A549 (cell line): ENCODE measurements around the gene GNG4. TPM values are rescaled to one million over a fixed set of nuclear protein-coding genes. Genes with fewer than 3 reads are reported as not detected.
"Not testable (repeated sequence)": the region's sequence is repeated elsewhere in the genome, so short reads cannot be mapped to it uniquely, and the experiment has no call there.

Experiments
- ATAC-seq, 2 experiments: fragments of 200-7000 bp in 1 of 2; fragments of >200 bp in 1 of 2; cut with Nextera tagmentation in 1 of 2; cut with Tn5 transposase in 1 of 2; 3 replicates each; pipeline versions ENCODE4 v1.8.0 to v1.9.1; 2018 to 2020; ENCODE audit warnings: mild to moderate bottlenecking in 1 of 2, moderate library complexity in 1 of 2
- CTCF ChIA-PET: fragments of 300-600 bp; sonication (Branson Sonifier 250); formaldehyde crosslinking; extraction: SDS; loops from one replicate; lab custom pipeline; 2021; ENCODE audit warnings: antibody characterized with exemption, inconsistent platforms; lab: Yijun Ruan, JAX
- POLR2A ChIA-PET: fragments of 350-600 bp; formaldehyde crosslinking; extraction: SDS; loops from one replicate; lab custom pipeline; 2021; ENCODE audit warnings: antibody characterized with exemption, inconsistent platforms; lab: Yijun Ruan, JAX
- DNase-seq, 2 experiments: peaks; one replicate each; pipeline versions ENCODE4 v3.0.0 to v3.0.0-alpha.2; 2011 to 2016; ENCODE audit warnings: low read depth in 1 of 2, low spot score in 1 of 2
- FAIRE-seq: peaks from 2 replicates; lab custom pipeline; 2011; peaks lifted over from hg19 to GRCh38; lab: Jason Lieb, UNC
- H3K27ac ChIP-seq, 2 experiments: fragments of >200 bp; sonication (Bioruptor Twin); formaldehyde crosslinking; 3 replicates each; pipeline ENCODE4 v1.5.1; 2016 to 2017
- H3K4me1 ChIP-seq: fragments of >200 bp; sonication (Bioruptor Twin); formaldehyde crosslinking; 3 replicates; pipeline ENCODE4 v1.6.1; 2016
- H3K4me2 ChIP-seq: fragments of >200 bp; sonication (Bioruptor Twin); formaldehyde crosslinking; 3 replicates; pipeline ENCODE4 v1.6.1; 2016
- H3K4me3 ChIP-seq: fragments of >200 bp; sonication (Bioruptor Twin); formaldehyde crosslinking; 3 replicates; pipeline ENCODE4 v1.5.1; 2016
- H3K9me3 ChIP-seq: fragments of >200 bp; sonication (Bioruptor Twin); formaldehyde crosslinking; 3 replicates; pipeline ENCODE4 v1.6.1; 2016
- CBX8 ChIP-seq: fragments of 200-600 bp; sonication (generic); IDR thresholded peaks from 2 replicates; pipeline ENCODE4 v1.6.1; 2016
- EHF ChIP-seq: fragments of 250-450 bp; sonication (Bioruptor Pico); IDR thresholded peaks from 2 replicates; pipeline ENCODE4 v1.5.0; 2020; ENCODE audit warnings: mild to moderate bottlenecking
- EP300 ChIP-seq, 2 experiments: fragments of >200 bp; sonication (Bioruptor Twin); formaldehyde crosslinking; IDR thresholded peaks; 2 replicates in 1 of 2; 3 replicates in 1 of 2; pipeline ENCODE4 v1.6.1; 2016 to 2017
- FOSB ChIP-seq: fragments of 250-450 bp; sonication (Bioruptor Pico); IDR thresholded peaks from 2 replicates; pipeline ENCODE4 v1.5.0; 2020; ENCODE audit warnings: mild to moderate bottlenecking, moderate library complexity
- FOXS1 ChIP-seq: fragments of 250-450 bp; sonication (Bioruptor Pico); IDR thresholded peaks from 2 replicates; pipeline ENCODE4 v1.5.0; 2020; ENCODE audit warnings: mild to moderate bottlenecking, moderate library complexity
- HMGXB4 ChIP-seq: fragments of 250-450 bp; sonication (Bioruptor Pico); IDR thresholded peaks from 2 replicates; pipeline ENCODE4 v1.5.0; 2021; ENCODE audit warnings: mild to moderate bottlenecking, moderate library complexity, borderline replicate concordance
- HOXA7 ChIP-seq: fragments of 250-450 bp; sonication (Bioruptor Pico); IDR thresholded peaks from 2 replicates; pipeline ENCODE4 v1.5.0; 2020; ENCODE audit warnings: mild to moderate bottlenecking, moderate library complexity
- KDM1A ChIP-seq: fragments of 200-600 bp; sonication (generic); IDR thresholded peaks from 2 replicates; pipeline ENCODE4 v1.6.1; 2016; ENCODE audit warnings: low read depth, mild to moderate bottlenecking
- MAZ ChIP-seq: fragments of 150-350 bp; IDR thresholded peaks from 2 replicates; pipeline ENCODE4 v1.6.1; 2014; ENCODE audit warnings: antibody characterized with exemption, low read depth, low read length, borderline replicate concordance
- NR3C1 ChIP-seq: fragments of >200 bp; sonication (Bioruptor Twin); formaldehyde crosslinking; IDR thresholded peaks from 3 replicates; pipeline ENCODE4 v1.6.1; 2017
- RARB ChIP-seq: fragments of 250-450 bp; sonication (Bioruptor Pico); IDR thresholded peaks from 2 replicates; pipeline ENCODE4 v1.8.0; 2021; ENCODE audit warnings: mild to moderate bottlenecking, moderate library complexity
- ZNF302 ChIP-seq: fragments of 250-450 bp; sonication (Bioruptor Pico); IDR thresholded peaks from 2 replicates; pipeline ENCODE4 v1.9.0; 2021; ENCODE audit warnings: inconsistent platforms, mild to moderate bottlenecking, moderate library complexity
- ZSCAN20 ChIP-seq: fragments of 250-450 bp; sonication (Bioruptor Pico); IDR thresholded peaks from 2 replicates; pipeline ENCODE4 v1.8.0; 2022; ENCODE audit warnings: mild to moderate bottlenecking, moderate library complexity
- WGBS: methylation state at CpG from one replicate; pipeline ENCODE4 v1.1.6; 2017; ENCODE audit errors: missing lambda C conversion rate; 5-methylcytosine and 5-hydroxymethylcytosine counted together
- polyA plus RNA-seq, 4 experiments: library from polyadenylated mRNA; depleted of rRNA in 3 of 4; stranded (reverse); fragments of >200 nt; fragmentation: RNase III in 1 of 4; extraction: RNeasy Plus Mini Kit Qiagen cat#74134 plus additional on column Dnase treatment in 1 of 4; gene quantifications; 2 replicates in 3 of 4; 3 replicates in 1 of 4; pipeline ENCODE4 v1.2.3, GENCODE V29; 2011 to 2017
- TF ChIP-seq, protein P1 (sequence below): IDR thresholded peaks from 2 replicates; pipeline ENCODE4 v1.6.1; 2012; ENCODE audit warnings: low read depth, borderline replicate concordance
- TF ChIP-seq, protein P2 (sequence below): fragments of 450-650 bp; IDR thresholded peaks from 2 replicates; pipeline ENCODE4 v1.6.1; 2014; ENCODE audit warnings: antibody characterized with exemption
- TF ChIP-seq, protein P3 (sequence below): fragments of >200 bp; sonication (Bioruptor Twin); formaldehyde crosslinking; IDR thresholded peaks from 3 replicates; pipeline ENCODE4 v1.6.1; 2016
- TF ChIP-seq, protein P4 (sequence below): fragments of >200 bp; sonication (Bioruptor Twin); formaldehyde crosslinking; IDR thresholded peaks from 3 replicates; pipeline ENCODE4 v1.5.1; 2016

The GNG4 gene
- polyA plus RNA-seq, 2 of the 4 experiments (the other 2 are of a cell fraction), result 10.5 to 16.3 TPM

- POLR2A ChIA-PET, FAIRE-seq, ATAC-seq, H3K9me3 ChIP-seq, H3K27ac ChIP-seq, H3K4me1 ChIP-seq, H3K4me2 ChIP-seq, H3K4me3 ChIP-seq, DNase-seq: not testable (repeated sequence)
- CTCF ChIA-PET, result interaction anchor here (0.7 to 1.2 kb wide), 2 partner anchors 33 to 425 kb away, joined by 3 read pairs; no protein-coding TSS in a partner anchor
- WGBS, result 78% methylated on average over 9 of the region's 10 CpGs
These were observed 103.0 kb downstream of the GNG4 start for GRCh38 chr1:235546369-235547155.

DNA sequence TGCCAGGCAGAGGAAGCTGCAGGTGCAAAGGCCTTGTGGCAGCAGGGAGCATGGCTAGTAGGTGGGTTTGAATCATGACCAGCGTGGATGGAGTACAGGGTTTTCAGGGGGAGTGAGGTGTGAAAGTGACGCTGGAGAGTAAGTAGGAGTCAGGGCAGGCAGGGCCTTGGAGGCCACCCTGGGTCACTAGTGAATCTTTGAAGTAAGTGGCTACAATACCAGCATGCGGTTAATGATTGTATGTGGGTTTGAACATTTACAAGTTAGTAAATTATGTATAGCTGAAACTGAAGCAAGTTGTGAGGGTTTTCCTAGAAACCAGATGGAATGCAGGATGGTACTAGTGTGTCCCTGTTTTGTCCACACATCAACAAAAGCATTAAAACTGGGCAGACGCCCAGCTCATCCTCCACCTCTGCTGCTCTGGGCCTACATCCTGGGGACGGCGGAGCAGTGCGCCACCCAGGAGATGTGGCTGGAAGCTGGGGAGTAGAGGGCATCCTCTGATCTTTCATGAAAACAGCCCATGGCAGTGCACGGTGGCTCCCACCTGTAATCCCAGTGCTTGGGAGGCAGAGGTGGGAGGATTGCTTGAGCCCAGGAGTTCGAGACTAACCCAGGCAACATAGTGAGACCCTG, 104.2 kb downstream of the GNG4 start:
- no peaks in the 10 kb centered on the region for H3K4me1 ChIP-seq
- WGBS, result 79% methylated on average over 9 of the region's 9 CpGs
- no peak for ATAC-seq
- H3K4me2 ChIP-seq, result no peak overlapping the region
- DNase-seq, result no peak
- no peak overlapping the region for H3K4me3 ChIP-seq
- no peak for FAIRE-seq
- no peaks in the 10 kb centered on the region for H3K9me3 ChIP-seq
- CTCF ChIA-PET, result interaction anchor here (0.6 to 1.1 kb wide), 3 partner anchors 12 to 115 kb away, joined by 3 to 4 read pairs (median 4); no protein-coding TSS in a partner anchor
- POLR2A ChIA-PET, result no interaction called here
- no peak overlapping the region for H3K27ac ChIP-seq
- TF ChIP-seq, protein P1, sequence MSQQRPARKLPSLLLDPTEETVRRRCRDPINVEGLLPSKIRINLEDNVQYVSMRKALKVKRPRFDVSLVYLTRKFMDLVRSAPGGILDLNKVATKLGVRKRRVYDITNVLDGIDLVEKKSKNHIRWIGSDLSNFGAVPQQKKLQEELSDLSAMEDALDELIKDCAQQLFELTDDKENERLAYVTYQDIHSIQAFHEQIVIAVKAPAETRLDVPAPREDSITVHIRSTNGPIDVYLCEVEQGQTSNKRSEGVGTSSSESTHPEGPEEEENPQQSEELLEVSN, result no peak
- TF ChIP-seq ZSCAN20 (CRISPR knock-in tag), result no peak

GRCh38 chr1:235542845-235543244, 106.7 kb downstream of the GNG4 start:
- CTCF ChIA-PET, result interaction anchor here (0.6 to 1.3 kb wide), 2 partner anchors 13 to 15 kb away, joined by 3 to 4 read pairs; no protein-coding TSS in a partner anchor
- FAIRE-seq, H3K27ac ChIP-seq, H3K4me1 ChIP-seq, POLR2A ChIA-PET, H3K4me3 ChIP-seq, DNase-seq, ATAC-seq, H3K9me3 ChIP-seq, H3K4me2 ChIP-seq: not testable (repeated sequence)
- 48% methylated on average over 7 of the region's 7 CpGs for WGBS

- peak in 1 of 2 experiments; percentile 24; a peak in 1 of 6 replicates for ATAC-seq
These were observed 116.0 kb downstream of the GNG4 start for GRCh38 chr1:235533476-235534168.

GRCh38 chr1:235532360-235532759, 117.2 kb downstream of the GNG4 start:
- FAIRE-seq (no peak), ATAC-seq (peak in 1 of 2 experiments; percentile 51; a peak in 2 of 6 replicates), DNase-seq (no peak)
- TF ChIP-seq HOXA7 (CRISPR knock-in tag) (no peak), KDM1A (no peak), CBX8 (no peak), HMGXB4 (CRISPR knock-in tag) (no peak), FOXS1 (no peak), NR3C1 (no peak), MAZ (no peak), ZSCAN20 (CRISPR knock-in tag) (no peak), EP300 (IDR thresholded peaks at IDR 0.05) (no peak)
- TF ChIP-seq, protein P2, sequence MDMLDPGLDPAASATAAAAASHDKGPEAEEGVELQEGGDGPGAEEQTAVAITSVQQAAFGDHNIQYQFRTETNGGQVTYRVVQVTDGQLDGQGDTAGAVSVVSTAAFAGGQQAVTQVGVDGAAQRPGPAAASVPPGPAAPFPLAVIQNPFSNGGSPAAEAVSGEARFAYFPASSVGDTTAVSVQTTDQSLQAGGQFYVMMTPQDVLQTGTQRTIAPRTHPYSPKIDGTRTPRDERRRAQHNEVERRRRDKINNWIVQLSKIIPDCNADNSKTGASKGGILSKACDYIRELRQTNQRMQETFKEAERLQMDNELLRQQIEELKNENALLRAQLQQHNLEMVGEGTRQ, result no peak
- TF ChIP-seq, protein P3, sequence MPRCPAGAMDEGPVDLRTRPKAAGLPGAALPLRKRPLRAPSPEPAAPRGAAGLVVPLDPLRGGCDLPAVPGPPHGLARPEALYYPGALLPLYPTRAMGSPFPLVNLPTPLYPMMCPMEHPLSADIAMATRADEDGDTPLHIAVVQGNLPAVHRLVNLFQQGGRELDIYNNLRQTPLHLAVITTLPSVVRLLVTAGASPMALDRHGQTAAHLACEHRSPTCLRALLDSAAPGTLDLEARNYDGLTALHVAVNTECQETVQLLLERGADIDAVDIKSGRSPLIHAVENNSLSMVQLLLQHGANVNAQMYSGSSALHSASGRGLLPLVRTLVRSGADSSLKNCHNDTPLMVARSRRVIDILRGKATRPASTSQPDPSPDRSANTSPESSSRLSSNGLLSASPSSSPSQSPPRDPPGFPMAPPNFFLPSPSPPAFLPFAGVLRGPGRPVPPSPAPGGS, result no peak
- TF ChIP-seq, protein P4, sequence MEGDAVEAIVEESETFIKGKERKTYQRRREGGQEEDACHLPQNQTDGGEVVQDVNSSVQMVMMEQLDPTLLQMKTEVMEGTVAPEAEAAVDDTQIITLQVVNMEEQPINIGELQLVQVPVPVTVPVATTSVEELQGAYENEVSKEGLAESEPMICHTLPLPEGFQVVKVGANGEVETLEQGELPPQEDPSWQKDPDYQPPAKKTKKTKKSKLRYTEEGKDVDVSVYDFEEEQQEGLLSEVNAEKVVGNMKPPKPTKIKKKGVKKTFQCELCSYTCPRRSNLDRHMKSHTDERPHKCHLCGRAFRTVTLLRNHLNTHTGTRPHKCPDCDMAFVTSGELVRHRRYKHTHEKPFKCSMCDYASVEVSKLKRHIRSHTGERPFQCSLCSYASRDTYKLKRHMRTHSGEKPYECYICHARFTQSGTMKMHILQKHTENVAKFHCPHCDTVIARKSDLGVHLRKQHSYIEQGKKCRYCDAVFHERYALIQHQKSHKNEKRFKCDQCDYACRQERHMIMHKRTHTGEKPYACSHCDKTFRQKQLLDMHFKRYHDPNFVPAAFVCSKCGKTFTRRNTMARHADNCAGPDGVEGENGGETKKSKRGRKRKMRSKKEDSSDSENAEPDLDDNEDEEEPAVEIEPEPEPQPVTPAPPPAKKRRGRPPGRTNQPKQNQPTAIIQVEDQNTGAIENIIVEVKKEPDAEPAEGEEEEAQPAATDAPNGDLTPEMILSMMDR, result no peak
- no peak overlapping the region for H3K4me2 ChIP-seq
- peak overlapping the region in 1 of 2 experiments; percentile 56; a peak in 1 of 6 replicates for H3K27ac ChIP-seq
- H3K9me3 ChIP-seq, result no peaks in the 10 kb centered on the region
- H3K4me3 ChIP-seq, result no peak overlapping the region
- ChIA-PET POLR2A (no interaction called here), CTCF (interaction anchor here (0.7 to 2.7 kb wide), 3 partner anchors 18 to 69 kb away, joined by 3 to 8 read pairs (median 5); partner anchors contain the start of gene B3GALNT2)
- WGBS, result 51% methylated on average over 2 of the region's 2 CpGs
- H3K4me1 ChIP-seq, result peaks cover 8% of the 10 kb centered on the region; the same call in 2 of the 3 replicates

More at GRCh38 chr1:235533476-235534168, 116.0 kb downstream of the GNG4 start:
- H3K4me1 ChIP-seq, result peaks cover 8% of the 10 kb centered on the region; the same call in 2 of the 3 replicates
- TF ChIP-seq ZNF302 (CRISPR knock-in tag) (no peak), RARB (CRISPR knock-in tag) (no peak), FOSB (CRISPR knock-in tag) (no peak), EHF (no peak), FOXS1 (no peak)
- H3K27ac ChIP-seq, result no peak overlapping the region
- FAIRE-seq, result no peak
- 86% methylated on average over 8 of the region's 8 CpGs for WGBS
- H3K9me3 ChIP-seq, result no peaks in the 10 kb centered on the region
- no peak for DNase-seq
- no peak overlapping the region for H3K4me3 ChIP-seq
- ChIA-PET CTCF (interaction anchor here (1.0 to 1.6 kb wide), 2 partner anchors 12 to 249 kb away, joined by 4 read pairs; no protein-coding TSS in a partner anchor), POLR2A (no interaction called here)
- no peak overlapping the region for H3K4me2 ChIP-seq
